ENCODE results near the gene CACNA1G.

CACNA1G gene

GRCh38 chr17:50558581-50558940 lies 2.0 kb upstream of the CACNA1G start:
- Histone ChIP-seq H2AFZ (ENCODE audit: low read depth, low read length) (no peak overlapping the region), H3K27me3 (ENCODE audit: insufficient read depth, low read length) (peaks cover 39% of the 10 kb centered on the region), H3K9me3 (ENCODE audit: low read length) (no peaks in the 10 kb centered on the region), H3K4me1 (ENCODE audit: insufficient read depth, low read length) (peaks cover 49% of the 10 kb centered on the region), H3K36me3 (ENCODE audit: insufficient read depth, low read length) (no peaks in the 10 kb centered on the region), H3K4me3 (ENCODE audit: low read length) (no peak overlapping the region)

- no peak overlapping the region for H2AFZ ChIP-seq (ENCODE audit: low read depth, low read length)
- H3K27me3 ChIP-seq (ENCODE audit: insufficient read depth, low read length), result peaks cover 44% of the 10 kb centered on the region
- no peaks in the 10 kb centered on the region for H3K36me3 ChIP-seq (ENCODE audit: insufficient read depth, low read length)
- H3K9me3 ChIP-seq (ENCODE audit: low read length), result no peaks in the 10 kb centered on the region
- no peak overlapping the region for H3K4me3 ChIP-seq (ENCODE audit: low read length)
- H3K4me1 ChIP-seq (ENCODE audit: insufficient read depth, low read length), result peaks cover 54% of the 10 kb centered on the region
Observed at GRCh38 chr17:50558941-50559614, 1.4 kb upstream of the CACNA1G start.

GRCh38 chr17:50559674-50560184 lies 786 bp upstream of the CACNA1G start:
- Histone ChIP-seq H3K9me3 (ENCODE audit: low read length) (no peaks in the 10 kb centered on the region), H3K27me3 (ENCODE audit: insufficient read depth, low read length) (peaks cover 44% of the 10 kb centered on the region), H3K4me3 (ENCODE audit: low read length) (peak overlapping the region; percentile 36), H3K36me3 (ENCODE audit: insufficient read depth, low read length) (no peaks in the 10 kb centered on the region), H2AFZ (ENCODE audit: low read depth, low read length) (no peak overlapping the region), H3K4me1 (ENCODE audit: insufficient read depth, low read length) (peaks cover 60% of the 10 kb centered on the region)

- H3K9me3 ChIP-seq (ENCODE audit: low read length), result no peaks in the 10 kb centered on the region
- peaks cover 69% of the 10 kb centered on the region for H3K4me1 ChIP-seq (ENCODE audit: insufficient read depth, low read length)
- H3K27me3 ChIP-seq (ENCODE audit: insufficient read depth, low read length), result peaks cover 44% of the 10 kb centered on the region
- peak overlapping the region; percentile 29 for H3K4me3 ChIP-seq (ENCODE audit: low read length)
- peak overlapping the region; percentile 37 for H2AFZ ChIP-seq (ENCODE audit: low read depth, low read length)
- H3K36me3 ChIP-seq (ENCODE audit: insufficient read depth, low read length), result no peaks in the 10 kb centered on the region
Observed at GRCh38 chr17:50560931-50561745, 623 bp downstream of the CACNA1G start.

GRCh38 chr17:50561746-50562141 lies 1.2 kb downstream of the CACNA1G start:
- Histone ChIP-seq H3K36me3 (ENCODE audit: insufficient read depth, low read length) (no peaks in the 10 kb centered on the region), H3K4me1 (ENCODE audit: insufficient read depth, low read length) (peaks cover 70% of the 10 kb centered on the region), H2AFZ (ENCODE audit: low read depth, low read length) (no peak overlapping the region), H3K27me3 (ENCODE audit: insufficient read depth, low read length) (peaks cover 44% of the 10 kb centered on the region), H3K9me3 (ENCODE audit: low read length) (no peaks in the 10 kb centered on the region), H3K4me3 (ENCODE audit: low read length) (no peak overlapping the region)

GRCh38 chr17:50562242-50563091 lies 2.0 kb downstream of the CACNA1G start:
- H3K9me3 ChIP-seq (ENCODE audit: low read length), result no peaks in the 10 kb centered on the region
- no peak overlapping the region for H3K4me3 ChIP-seq (ENCODE audit: low read length)
- peaks cover 69% of the 10 kb centered on the region for H3K4me1 ChIP-seq (ENCODE audit: insufficient read depth, low read length)
- no peaks in the 10 kb centered on the region for H3K36me3 ChIP-seq (ENCODE audit: insufficient read depth, low read length)
- no peak overlapping the region for H2AFZ ChIP-seq (ENCODE audit: low read depth, low read length)
- H3K27me3 ChIP-seq (ENCODE audit: insufficient read depth, low read length), result peaks cover 44% of the 10 kb centered on the region

- Histone ChIP-seq H3K4me3 (ENCODE audit: low read length) (no peak overlapping the region), H3K27me3 (ENCODE audit: insufficient read depth, low read length) (peaks cover 42% of the 10 kb centered on the region), H3K4me1 (ENCODE audit: insufficient read depth, low read length) (peaks cover 69% of the 10 kb centered on the region), H3K36me3 (ENCODE audit: insufficient read depth, low read length) (no peaks in the 10 kb centered on the region), H2AFZ (ENCODE audit: low read depth, low read length) (no peak overlapping the region), H3K9me3 (ENCODE audit: low read length) (no peaks in the 10 kb centered on the region)
Observed at GRCh38 chr17:50563092-50563511, 2.6 kb downstream of the CACNA1G start.

- H3K36me3 ChIP-seq (ENCODE audit: insufficient read depth, low read length), result no peaks in the 10 kb centered on the region
- no peak overlapping the region for H3K4me3 ChIP-seq (ENCODE audit: low read length)
- no peaks in the 10 kb centered on the region for H3K9me3 ChIP-seq (ENCODE audit: low read length)
- H3K27me3 ChIP-seq (ENCODE audit: insufficient read depth, low read length), result peaks cover 25% of the 10 kb centered on the region
- H2AFZ ChIP-seq (ENCODE audit: low read depth, low read length), result no peak overlapping the region
- H3K4me1 ChIP-seq (ENCODE audit: insufficient read depth, low read length), result peaks cover 56% of the 10 kb centered on the region
Observed at GRCh38 chr17:50564916-50565315, 4.4 kb downstream of the CACNA1G start.

- Histone ChIP-seq H2AFZ (ENCODE audit: low read depth, low read length) (no peak overlapping the region), H3K4me3 (ENCODE audit: low read length) (no peak overlapping the region), H3K36me3 (ENCODE audit: insufficient read depth, low read length) (no peaks in the 10 kb centered on the region), H3K4me1 (ENCODE audit: insufficient read depth, low read length) (peaks cover 57% of the 10 kb centered on the region), H3K27me3 (ENCODE audit: insufficient read depth, low read length) (peaks cover 24% of the 10 kb centered on the region), H3K9me3 (ENCODE audit: low read length) (no peaks in the 10 kb centered on the region)
Observed at GRCh38 chr17:50565402-50566350, 5.2 kb downstream of the CACNA1G start.

- Histone ChIP-seq H3K9me3 (ENCODE audit: low read length) (no peaks in the 10 kb centered on the region), H3K36me3 (ENCODE audit: insufficient read depth, low read length) (no peaks in the 10 kb centered on the region), H3K4me1 (ENCODE audit: insufficient read depth, low read length) (peaks cover 54% of the 10 kb centered on the region), H3K27me3 (ENCODE audit: insufficient read depth, low read length) (peaks cover 21% of the 10 kb centered on the region), H3K4me3 (ENCODE audit: low read length) (no peak overlapping the region), H2AFZ (ENCODE audit: low read depth, low read length) (no peak overlapping the region)
Observed at GRCh38 chr17:50566886-50567285, 6.4 kb downstream of the CACNA1G start.

- Histone ChIP-seq H3K4me1 (ENCODE audit: insufficient read depth, low read length) (peaks cover 40% of the 10 kb centered on the region), H3K4me3 (ENCODE audit: low read length) (no peak overlapping the region), H3K36me3 (ENCODE audit: insufficient read depth, low read length) (no peaks in the 10 kb centered on the region), H2AFZ (ENCODE audit: low read depth, low read length) (no peak overlapping the region), H3K27me3 (ENCODE audit: insufficient read depth, low read length) (peaks cover 5% of the 10 kb centered on the region), H3K9me3 (ENCODE audit: low read length) (no peaks in the 10 kb centered on the region)
Observed at GRCh38 chr17:50568659-50569058, 8.1 kb downstream of the CACNA1G start.

- Histone ChIP-seq H3K27me3 (ENCODE audit: insufficient read depth, low read length) (no peaks in the 10 kb centered on the region), H3K4me1 (ENCODE audit: insufficient read depth, low read length) (peaks cover 31% of the 10 kb centered on the region)
Observed at GRCh38 chr17:50569592-50569991, 9.1 kb downstream of the CACNA1G start.

More at GRCh38 chr17:50569592-50569991, 9.1 kb downstream of the CACNA1G start:
- H3K9me3 ChIP-seq (ENCODE audit: low read length), result no peaks in the 10 kb centered on the region
- H3K4me3 ChIP-seq (ENCODE audit: low read length), result no peak overlapping the region
- no peak overlapping the region for H2AFZ ChIP-seq (ENCODE audit: low read depth, low read length)
- H3K36me3 ChIP-seq (ENCODE audit: insufficient read depth, low read length), result no peaks in the 10 kb centered on the region

All from neuron (in vitro differentiated cells).